ENCODE data around the gene TLX2. TPM values are rescaled to one million over a fixed set of nuclear protein-coding genes. Genes with fewer than 3 reads are reported as not detected.

Gene TLX2
- total and polyA plus RNA-seq, 2 of the 13 experiments (the other 11 are each of a cell fraction or from before 2014, with no cell fraction given), result 0.05 to 0.20 TPM

GRCh38 chr2:74555610-74556103 is 41.4 kb downstream of the TLX2 start:
- TF ChIP-seq ZFP41 (CRISPR knock-in tag; IDR thresholded peaks at IDR 0.05; ENCODE audit: borderline replicate concordance) (no peak), ZNF446 (CRISPR knock-in tag; IDR thresholded peaks at IDR 0.05) (no peak), ZNF740 (CRISPR knock-in tag; IDR thresholded peaks at IDR 0.05) (no peak), HDAC1 (CRISPR knock-in tag; IDR thresholded peaks at IDR 0.05) (no peak), ZNF205 (CRISPR knock-in tag; IDR thresholded peaks at IDR 0.05) (no peak), ZNF350 (CRISPR knock-in tag; IDR thresholded peaks at IDR 0.05; ENCODE audit: borderline replicate concordance, low read depth) (no peak), ZNF598 (CRISPR knock-in tag; IDR thresholded peaks at IDR 0.05; ENCODE audit: borderline replicate concordance) (no peak), ZNF7 (CRISPR knock-in tag; IDR thresholded peaks at IDR 0.05) (no peak), KLF6 (CRISPR knock-in tag; IDR thresholded peaks at IDR 0.05) (no peak), TMF1 (CRISPR knock-in tag; IDR thresholded peaks at IDR 0.05; ENCODE audit: low read depth) (no peak)
- H3K4me3 ChIP-seq (replicated peaks in 1 of 3; ENCODE audit: insufficient read depth in 1 of 3, low read depth in 2 of 3, low read length in 3 of 3), result no peak overlapping the region
- DNase-seq (ENCODE audit: low spot score), result no peak
- H3K27me3 ChIP-seq (ENCODE audit: control insufficient read depth in 1 of 2, insufficient read depth in 2 of 2, low read length in 2 of 2), result peaks cover 6 to 29% of the 10 kb centered on the region in 2 experiments; a peak in 3 of 5 replicates
- H3K9ac ChIP-seq (ENCODE audit: insufficient read depth, low read depth, low read length), result no peak overlapping the region
- no peak for FAIRE-seq
- H2AFZ ChIP-seq (ENCODE audit: low read length), result no peak overlapping the region
- WGBS (ENCODE audit: low lambda C conversion rate), result 46% methylated on average over 16 of the region's 17 CpGs
- peak; percentile 7 for ATAC-seq
- BruUV-seq (replicated peaks), result no TSS peak
- H4K20me1 ChIP-seq (ENCODE audit: insufficient read depth, low read length), result no peaks in the 10 kb centered on the region
- ChIA-PET CTCF (ENCODE audit: low intra/inter-chr PET ratio, low total read pairs) (no interaction called here), POLR2A (no interaction called here)
- no peak overlapping the region for H3K27ac ChIP-seq (ENCODE audit: extremely low read length, insufficient read depth, low read length)
- H3K4me2 ChIP-seq (ENCODE audit: low read depth, low read length), result no peak overlapping the region
- no peaks in the 10 kb centered on the region for H3K79me2 ChIP-seq (ENCODE audit: insufficient read depth, low read length)
- peaks cover 59% of the 10 kb centered on the region for H3K4me1 ChIP-seq (ENCODE audit: insufficient read depth, low read length)
- no peaks in the 10 kb centered on the region for H3K36me3 ChIP-seq (replicated peaks in 1 of 2; ENCODE audit: control insufficient read depth in 1 of 2, insufficient read depth in 2 of 2, low read length in 2 of 2)
- intact Hi-C loops (cut with micrococcal nuclease; ENCODE audit: unreplicated experiment) (no loop called here), in situ Hi-C loops (cut with HindIII; ENCODE audit: extremely low pct_ligation_motif_present, low pct_unique_long_range_greater_than_20kb) (no loop called here)
- no peaks in the 10 kb centered on the region for H3K9me3 ChIP-seq (ENCODE audit: low read length)

GRCh38 chr2:74556159-74556558 is 41.9 kb downstream of the TLX2 start:
- Histone ChIP-seq H3K36me3 (replicated peaks in 1 of 2; ENCODE audit: control insufficient read depth in 1 of 2, insufficient read depth in 2 of 2, low read length in 2 of 2) (no peaks in the 10 kb centered on the region), H3K9me3 (ENCODE audit: low read length) (no peaks in the 10 kb centered on the region), H3K27me3 (ENCODE audit: control insufficient read depth in 1 of 2, insufficient read depth in 2 of 2, low read length in 2 of 2) (peaks cover 6 to 31% of the 10 kb centered on the region in 2 experiments; a peak in 4 of 5 replicates), H2AFZ (ENCODE audit: low read length) (no peak overlapping the region), H3K4me3 (replicated peaks in 1 of 3; ENCODE audit: insufficient read depth in 1 of 3, low read depth in 2 of 3, low read length in 3 of 3) (no peak overlapping the region), H4K20me1 (ENCODE audit: insufficient read depth, low read length) (no peaks in the 10 kb centered on the region), H3K4me1 (ENCODE audit: insufficient read depth, low read length) (peaks cover 56% of the 10 kb centered on the region), H3K79me2 (ENCODE audit: insufficient read depth, low read length) (no peaks in the 10 kb centered on the region), H3K4me2 (ENCODE audit: low read depth, low read length) (no peak overlapping the region), H3K27ac (ENCODE audit: extremely low read length, insufficient read depth, low read length) (no peak overlapping the region), H3K9ac (ENCODE audit: insufficient read depth, low read depth, low read length) (no peak overlapping the region)
- whole genome bisulfite sequencing (ENCODE audit: low lambda C conversion rate), result 54% methylated on average over 14 of the region's 14 CpGs
- in situ Hi-C loops (cut with HindIII; ENCODE audit: extremely low pct_ligation_motif_present, low pct_unique_long_range_greater_than_20kb) (no loop called here), intact Hi-C loops (cut with micrococcal nuclease; ENCODE audit: unreplicated experiment) (no loop called here)
- TF ChIP-seq MTA1 (CRISPR knock-in tag; IDR thresholded peaks at IDR 0.05; ENCODE audit: borderline replicate concordance) (0 out of 2 replicates have a peak, but pooled peaks have one; percentile 41), ELF3 (CRISPR knock-in tag; IDR thresholded peaks at IDR 0.05) (no peak), STAG1 (CRISPR knock-in tag; IDR thresholded peaks at IDR 0.05) (no peak), FOXP1 (IDR thresholded peaks at IDR 0.05) (no peak), FOXP1 (CRISPR knock-in tag; IDR thresholded peaks at IDR 0.05) (no peak)
- ATAC-seq, result no peak
- no TSS peak for BruUV-seq (replicated peaks)
- no peak for DNase-seq (ENCODE audit: low spot score)
- ChIA-PET CTCF (ENCODE audit: low intra/inter-chr PET ratio, low total read pairs) (no interaction called here), POLR2A (no interaction called here)
- FAIRE-seq, result no peak

Data from HepG2 (cell line).